ENCODE data around the gene KIF16B. TPM values are rescaled to one million over a fixed set of nuclear protein-coding genes. Genes with fewer than 3 reads are reported as not detected.

Gene KIF16B
- total RNA-seq, 1 donor: 6.2 TPM

DNA sequence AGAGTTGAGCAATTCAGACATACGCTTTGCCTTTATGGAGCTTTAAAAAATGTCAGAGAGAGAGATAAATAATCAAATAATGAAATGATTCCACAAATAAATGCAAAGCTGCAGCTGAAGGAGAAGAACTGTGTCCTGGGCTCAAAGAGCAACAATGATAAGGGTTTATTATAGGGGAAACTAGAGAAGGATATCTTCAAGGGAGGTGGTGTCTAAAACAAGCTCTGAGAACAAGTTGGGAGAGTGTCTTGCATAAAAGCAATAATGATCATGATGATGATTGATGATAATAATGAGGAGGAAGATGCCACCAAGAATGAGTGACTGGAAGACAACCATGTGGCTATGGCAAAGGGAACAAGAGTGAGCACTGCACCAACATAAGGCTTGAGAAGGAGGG is 164.3 kb downstream of the KIF16B start:
- no peak for DNase-seq (ENCODE audit: low read depth in 2 of 3, low spot score in 2 of 3)

- DNase-seq (ENCODE audit: low read depth in 2 of 3, low spot score in 2 of 3): no peak
Observed at GRCh38 chr20:16407251-16408067, 165.8 kb downstream of the KIF16B start.

- no peak for DNase-seq (ENCODE audit: low read depth in 2 of 3, low spot score in 2 of 3)
Observed at GRCh38 chr20:16405254-16405653, 168.0 kb downstream of the KIF16B start.

DNA sequence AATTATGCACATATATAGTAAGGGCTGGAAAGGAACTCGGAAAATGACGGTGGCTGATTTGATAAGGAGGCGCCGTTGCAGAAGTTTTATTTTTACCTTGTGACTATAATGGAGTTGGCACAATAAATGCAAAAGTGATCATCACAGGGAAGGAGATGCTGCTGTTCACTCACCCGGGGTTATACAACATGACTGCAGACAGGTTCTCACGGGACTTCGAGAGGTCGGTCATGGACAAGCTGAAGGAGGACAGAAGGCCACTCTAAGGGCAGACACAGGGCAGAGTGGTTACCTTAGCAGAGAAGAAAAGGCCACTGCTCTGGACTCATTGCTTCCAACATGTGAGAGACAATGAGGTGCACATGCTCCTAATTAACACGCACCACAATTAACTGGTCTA is 168.6 kb downstream of the KIF16B start:
- DNase-seq (ENCODE audit: low read depth in 2 of 3, low spot score in 2 of 3): no peak

- no peak for DNase-seq (ENCODE audit: low read depth in 2 of 3, low spot score in 2 of 3)
Observed at GRCh38 chr20:16404171-16404570, 169.1 kb downstream of the KIF16B start.

GRCh38 chr20:16400234-16400633 is 173.0 kb downstream of the KIF16B start:
- DNase-seq (ENCODE audit: low read depth in 2 of 3, low spot score in 2 of 3): no peak

GRCh38 chr20:16399801-16400200 is 173.4 kb downstream of the KIF16B start:
- no peak for DNase-seq (ENCODE audit: low read depth in 2 of 3, low spot score in 2 of 3)

DNA sequence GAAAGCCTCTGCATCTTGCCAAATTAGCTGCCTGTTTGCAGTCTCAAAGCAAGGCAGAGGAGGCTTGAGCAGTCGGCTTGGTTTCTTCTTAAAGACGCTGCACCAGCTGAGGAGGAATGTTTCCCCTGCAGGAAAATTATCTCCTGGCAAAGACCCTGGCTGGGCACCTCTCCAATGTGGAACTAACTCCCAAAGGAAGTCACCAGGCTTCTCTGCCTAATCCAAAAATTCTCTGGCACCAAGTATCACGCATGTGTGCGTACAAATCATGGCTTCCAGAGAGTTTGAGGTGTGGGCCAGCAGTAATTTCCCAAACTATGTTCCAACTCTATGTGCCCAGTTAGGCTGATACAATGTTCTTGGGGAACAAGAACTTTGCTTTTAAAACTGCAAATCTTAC is 176.2 kb downstream of the KIF16B start:
- DNase-seq (ENCODE audit: low read depth in 2 of 3, low spot score in 2 of 3): no peak

- no peak for DNase-seq (ENCODE audit: low read depth in 2 of 3, low spot score in 2 of 3)
Observed at GRCh38 chr20:16395366-16395765, 177.9 kb downstream of the KIF16B start.

- DNase-seq (ENCODE audit: low read depth in 2 of 3, low spot score in 2 of 3): no peak
Observed at GRCh38 chr20:16394784-16395183, 178.5 kb downstream of the KIF16B start.

- DNase-seq (ENCODE audit: low read depth in 2 of 3, low spot score in 2 of 3): no peak
Observed at GRCh38 chr20:16393836-16394235, 179.4 kb downstream of the KIF16B start.

DNA sequence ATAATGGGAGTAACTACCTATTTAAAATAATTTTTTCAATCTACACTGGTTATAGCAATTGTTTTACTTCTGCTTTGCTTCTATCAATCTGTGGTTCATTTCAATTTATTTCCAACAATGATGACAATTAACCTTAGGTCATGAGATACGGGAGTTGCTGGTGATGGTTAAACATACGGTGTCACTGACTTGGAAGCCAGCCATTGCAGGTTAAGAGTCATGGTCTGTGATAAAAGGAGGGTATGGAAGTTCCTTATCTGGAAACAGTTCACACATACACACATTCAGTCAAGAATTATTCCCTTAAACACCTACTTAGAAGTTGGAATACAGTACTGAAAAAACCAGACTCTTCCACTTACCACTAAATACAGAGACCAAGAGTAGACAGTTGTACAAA is 180.0 kb downstream of the KIF16B start:
- no peak for DNase-seq (ENCODE audit: low read depth in 2 of 3, low spot score in 2 of 3)

DNA sequence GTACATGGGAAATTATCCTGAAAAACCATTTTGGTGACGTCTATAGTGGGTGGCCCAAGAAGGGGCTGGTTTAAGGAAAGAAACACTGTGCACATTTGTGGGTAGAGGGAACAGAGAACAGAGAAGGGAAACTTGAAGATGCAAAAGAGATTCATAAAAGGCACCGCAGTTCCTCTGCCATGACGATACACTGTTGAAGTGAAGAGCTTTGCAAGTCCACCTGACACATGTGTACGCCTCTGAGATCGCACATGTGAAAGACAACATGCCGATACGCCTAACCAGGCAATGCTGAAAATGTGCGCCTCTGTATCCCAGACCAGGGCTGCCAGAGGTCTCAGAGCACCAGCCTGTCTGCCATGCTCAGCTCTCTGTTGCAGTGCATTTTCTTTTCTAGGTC is 180.9 kb downstream of the KIF16B start:
- no peak for DNase-seq (ENCODE audit: low read depth in 2 of 3, low spot score in 2 of 3)

- DNase-seq (ENCODE audit: low read depth in 2 of 3, low spot score in 2 of 3): no peak
Observed at GRCh38 chr20:16390991-16391390, 182.3 kb downstream of the KIF16B start.

DNA sequence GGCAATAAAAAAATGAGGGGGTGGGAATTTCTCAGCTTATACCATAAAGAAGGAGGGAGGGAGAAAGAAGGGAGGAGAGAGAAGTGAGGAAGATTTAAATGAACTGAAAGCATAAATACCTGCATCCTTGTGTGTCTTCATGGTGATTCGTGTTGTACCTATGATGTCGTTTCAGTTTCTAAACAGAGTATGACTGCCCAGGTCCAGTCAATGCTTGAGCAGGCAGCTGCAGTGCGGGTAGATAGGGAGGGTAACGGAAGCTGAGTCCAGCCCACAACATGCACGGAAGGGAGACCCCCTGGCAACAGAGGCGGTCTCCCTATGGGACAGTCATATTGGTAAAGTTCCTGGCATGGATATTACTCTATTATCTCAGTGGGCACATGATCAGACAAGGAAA is 184.5 kb downstream of the KIF16B start:
- DNase-seq (ENCODE audit: low read depth in 2 of 3, low spot score in 2 of 3): no peak

DNA sequence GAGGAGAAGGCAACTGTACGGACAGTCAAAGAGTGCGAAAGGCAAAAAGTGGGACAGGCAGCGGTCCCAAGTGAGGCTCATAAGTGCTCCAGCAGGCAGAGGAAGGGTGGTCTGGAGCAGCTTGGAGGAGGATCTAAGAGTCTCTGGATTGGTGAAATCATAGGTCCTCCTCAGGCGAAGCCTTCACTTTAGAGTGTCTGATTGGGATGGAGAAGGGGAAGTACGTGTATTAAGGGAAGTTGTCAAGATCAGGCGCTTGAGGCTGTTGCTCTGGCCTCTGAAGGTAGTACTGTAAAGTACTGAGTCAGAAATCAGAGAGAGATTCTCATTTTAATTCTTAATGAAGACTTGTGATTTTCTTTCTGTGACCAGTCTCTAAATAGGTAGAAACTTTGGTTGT is 185.6 kb downstream of the KIF16B start:
- no peak for DNase-seq (ENCODE audit: low read depth in 2 of 3, low spot score in 2 of 3)

DNA sequence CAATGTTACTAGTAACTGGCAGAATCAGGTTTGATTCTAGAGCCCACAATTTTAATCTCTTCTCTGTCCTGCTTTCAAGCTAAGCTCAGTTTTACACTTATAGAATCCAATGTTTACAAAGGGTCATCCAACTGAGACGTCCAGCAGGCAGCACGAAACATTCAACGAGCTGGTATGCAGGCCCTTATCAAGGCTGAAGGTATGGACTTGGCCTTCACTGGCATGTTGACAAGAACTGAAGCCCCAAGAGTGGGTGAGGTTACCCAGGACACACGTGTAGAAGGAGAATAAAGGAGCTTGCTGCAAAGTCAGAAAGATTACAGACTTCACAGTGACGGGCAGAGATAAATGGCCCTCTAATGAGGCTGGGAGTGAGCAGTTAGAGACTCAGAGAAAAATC is 187.4 kb downstream of the KIF16B start:
- DNase-seq (ENCODE audit: low read depth in 2 of 3, low spot score in 2 of 3): no peak

GRCh38 chr20:16385462-16385861 is 187.8 kb downstream of the KIF16B start:
- no peak for DNase-seq (ENCODE audit: low read depth in 2 of 3, low spot score in 2 of 3)

GRCh38 chr20:16381444-16381843 is 191.8 kb downstream of the KIF16B start:
- no peak for DNase-seq (ENCODE audit: low read depth in 2 of 3, low spot score in 2 of 3)

DNA sequence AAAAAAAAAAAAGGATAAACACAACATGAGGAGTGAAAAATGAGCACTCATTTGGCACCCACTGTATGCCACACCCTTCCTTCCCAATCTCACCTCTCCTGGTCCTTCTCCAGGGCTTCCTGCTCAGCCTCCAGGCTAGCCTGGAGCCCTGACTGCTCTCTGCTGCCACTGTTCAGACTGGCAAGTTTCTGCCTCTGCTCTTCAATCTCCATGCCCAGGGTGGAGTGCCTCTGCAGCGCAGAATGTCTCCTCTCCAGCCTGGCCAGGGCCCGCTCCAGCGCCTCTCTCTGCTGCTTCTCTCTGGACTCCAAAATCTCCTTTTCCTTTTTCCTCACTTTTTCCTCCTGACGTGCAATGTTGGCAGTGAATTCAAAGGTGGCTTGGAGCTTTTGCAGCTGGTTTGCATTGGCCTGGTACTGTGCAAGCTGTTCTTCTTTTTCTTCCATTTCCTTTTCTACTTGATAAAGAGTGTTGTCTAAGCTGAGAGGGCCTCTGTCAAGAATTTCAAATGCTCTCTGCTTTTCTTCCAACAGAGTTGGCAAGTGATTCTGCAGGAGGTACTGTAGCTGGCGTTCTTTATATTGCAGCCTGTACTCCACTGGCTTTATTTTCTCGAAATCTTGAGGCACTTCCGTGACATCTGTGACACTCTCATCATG is 194.4 kb downstream of the KIF16B start:
- DNase-seq (ENCODE audit: low read depth in 2 of 3, low spot score in 2 of 3): no peak

GRCh38 chr20:16378122-16378521 is 195.1 kb downstream of the KIF16B start:
- no peak for DNase-seq (ENCODE audit: low read depth in 2 of 3, low spot score in 2 of 3)

- DNase-seq (ENCODE audit: low read depth in 2 of 3, low spot score in 2 of 3): no peak
Observed at GRCh38 chr20:16369441-16369840, 203.8 kb downstream of the KIF16B start.
